B cell (primary cell): Measurements from ENCODE around the gene EPN2.
"Not testable (repeated sequence)": the region's sequence is repeated elsewhere in the genome, so short reads cannot be mapped to it uniquely, and the experiment has no call there.

ENCODE experiments used
- EZH2 ChIP-seq: IDR thresholded peaks from 2 replicates; pipeline ENCODE4 v1.6.1; 2012; ENCODE audit warnings: borderline replicate concordance, low read depth, mild to moderate bottlenecking, moderate library complexity, low read length; ENCODE audit not compliant: insufficient read depth, poor library complexity, severe bottlenecking
- TF ChIP-seq, protein P1 (sequence below): fragments of 200-600 bp; IDR thresholded peaks from one replicate; pipeline ENCODE4 v1.8.0; 2022; ENCODE audit warnings: antibody characterized with exemption, mild to moderate bottlenecking

DNA sequence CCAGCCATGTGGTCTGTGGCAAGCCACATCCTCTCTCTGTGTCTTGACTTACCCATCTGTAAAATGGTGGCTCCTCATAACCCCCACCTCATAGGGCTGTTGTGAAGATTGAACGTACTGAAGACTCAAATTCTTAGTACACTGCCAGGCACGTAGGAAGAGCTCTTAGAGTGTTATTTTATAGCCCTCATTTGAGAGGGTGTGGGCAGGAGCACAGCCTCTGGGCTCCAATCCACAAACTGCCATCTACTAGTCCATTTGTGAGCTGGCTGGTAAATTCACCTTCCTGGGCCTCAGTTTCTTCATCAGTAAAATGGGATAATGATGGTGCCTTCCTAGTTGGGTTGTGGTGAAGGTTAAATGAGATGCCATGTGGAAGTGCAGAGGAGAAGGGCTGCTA lies 18.3 kb upstream of the EPN2 start:
- TF ChIP-seq, protein P1, sequence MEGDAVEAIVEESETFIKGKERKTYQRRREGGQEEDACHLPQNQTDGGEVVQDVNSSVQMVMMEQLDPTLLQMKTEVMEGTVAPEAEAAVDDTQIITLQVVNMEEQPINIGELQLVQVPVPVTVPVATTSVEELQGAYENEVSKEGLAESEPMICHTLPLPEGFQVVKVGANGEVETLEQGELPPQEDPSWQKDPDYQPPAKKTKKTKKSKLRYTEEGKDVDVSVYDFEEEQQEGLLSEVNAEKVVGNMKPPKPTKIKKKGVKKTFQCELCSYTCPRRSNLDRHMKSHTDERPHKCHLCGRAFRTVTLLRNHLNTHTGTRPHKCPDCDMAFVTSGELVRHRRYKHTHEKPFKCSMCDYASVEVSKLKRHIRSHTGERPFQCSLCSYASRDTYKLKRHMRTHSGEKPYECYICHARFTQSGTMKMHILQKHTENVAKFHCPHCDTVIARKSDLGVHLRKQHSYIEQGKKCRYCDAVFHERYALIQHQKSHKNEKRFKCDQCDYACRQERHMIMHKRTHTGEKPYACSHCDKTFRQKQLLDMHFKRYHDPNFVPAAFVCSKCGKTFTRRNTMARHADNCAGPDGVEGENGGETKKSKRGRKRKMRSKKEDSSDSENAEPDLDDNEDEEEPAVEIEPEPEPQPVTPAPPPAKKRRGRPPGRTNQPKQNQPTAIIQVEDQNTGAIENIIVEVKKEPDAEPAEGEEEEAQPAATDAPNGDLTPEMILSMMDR, result not testable (repeated sequence)
- TF ChIP-seq EZH2, result not testable (repeated sequence)
